Endothelial cell of umbilical vein (primary cell): Measurements from ENCODE around the gene FMN1. TPM values are rescaled to one million over a fixed set of nuclear protein-coding genes. Genes with fewer than 3 reads are reported as not detected.

ENCODE experiments used
- BruUV-seq: library from RNA; stranded (reverse); fragments of 400-500 nt; replicated peaks from 2 replicates; lab custom pipeline; 2021; lab: Mats Ljungman, UMichigan
- CTCF ChIA-PET: fragments of 300-600, 350-600 bp; sonication (Branson Sonifier 250); formaldehyde crosslinking; loops from one replicate; lab custom pipeline; 2021; ENCODE audit warnings: antibody characterized with exemption, inconsistent platforms; lab: Charles Lee
- POLR2A ChIA-PET: fragments of 300-600, 350-600 bp; sonication (Branson Sonifier 250); formaldehyde crosslinking; loops from one replicate; lab custom pipeline; 2021; ENCODE audit warnings: antibody characterized with exemption, inconsistent platforms; lab: Charles Lee
- DNase-seq: peaks from one replicate; pipeline ENCODE4 v3.0.0-alpha.2; 2011; ENCODE audit warnings: low read depth, low spot score
- FAIRE-seq: peaks from 2 replicates; lab custom pipeline; 2011; peaks lifted over from hg19 to GRCh38; lab: Jason Lieb, UNC
- H2AFZ ChIP-seq: 2 replicates; pipeline ENCODE4 v1.6.0; 2012; ENCODE audit warnings: low read depth, low read length, control low read depth, inconsistent platforms
- H3K27ac ChIP-seq: 2 replicates; pipeline ENCODE4 v1.5.1; 2011; ENCODE audit warnings: low read depth, mild to moderate bottlenecking, control low read depth, low read length, moderate library complexity; ENCODE audit not compliant: insufficient read depth
- H3K27me3 ChIP-seq, 2 experiments: 2 replicates each; pipeline versions ENCODE4 v1.6.0 to v1.6.1; 2011; ENCODE audit warnings: low read length in 2 of 2, mixed read lengths in 1 of 2; ENCODE audit not compliant: control insufficient read depth in 2 of 2, insufficient read depth in 2 of 2
- H3K36me3 ChIP-seq, 2 experiments: 2 replicates in 1 of 2; 3 replicates in 1 of 2; pipeline ENCODE4 v1.5.1; 2011; ENCODE audit warnings: low read length in 2 of 2, mild to moderate bottlenecking in 1 of 2, moderate library complexity in 1 of 2; ENCODE audit not compliant: control insufficient read depth in 2 of 2, insufficient read depth in 2 of 2; ENCODE audit errors: extremely low read depth in 1 of 2
- H3K4me1 ChIP-seq: 3 replicates; pipeline ENCODE4 v1.5.1; 2011; ENCODE audit warnings: mild to moderate bottlenecking, low read length; ENCODE audit not compliant: control insufficient read depth, insufficient read depth; ENCODE audit errors: extremely low read depth
- H3K4me2 ChIP-seq: 2 replicates; pipeline ENCODE4 v1.6.1; 2011; ENCODE audit warnings: low read length, control low read depth, mixed read lengths; ENCODE audit not compliant: insufficient read depth
- H3K4me3 ChIP-seq, 3 experiments: fragments of 200-600 bp in 1 of 3; sonication (generic), shearing (Covaris generic) in 1 of 3; replicated peaks in 1 of 3; 2 replicates each; pipeline ENCODE4 v1.5.1; 2011 to 2016; ENCODE audit warnings: control low read depth in 3 of 3, low read length in 3 of 3, mild to moderate bottlenecking in 2 of 3, inconsistent platforms in 1 of 3, low read depth in 1 of 3, moderate library complexity in 1 of 3; ENCODE audit not compliant: insufficient read depth in 1 of 3
- H3K79me2 ChIP-seq: 2 replicates; pipeline ENCODE4 v1.6.0; 2012; ENCODE audit warnings: low read length, inconsistent platforms; ENCODE audit not compliant: control insufficient read depth, insufficient read depth
- H3K9ac ChIP-seq: replicated peaks from 2 replicates; pipeline ENCODE3; 2011; ENCODE audit warnings: low read length, control low read depth; ENCODE audit not compliant: insufficient read depth; ENCODE audit errors: extremely low read depth
- H3K9me1 ChIP-seq: replicated peaks from 3 replicates; pipeline ENCODE4 v1.6.0; 2011; ENCODE audit warnings: mild to moderate bottlenecking, low read length; ENCODE audit not compliant: control insufficient read depth, insufficient read depth; ENCODE audit errors: extremely low read depth
- H3K9me3 ChIP-seq: replicated peaks from 2 replicates; pipeline ENCODE4 v1.5.1; 2012; ENCODE audit warnings: low read length, inconsistent platforms; ENCODE audit not compliant: control insufficient read depth, insufficient read depth
- H4K20me1 ChIP-seq: replicated peaks from 2 replicates; pipeline ENCODE3; 2011; ENCODE audit warnings: mild to moderate bottlenecking, low read length; ENCODE audit not compliant: control insufficient read depth, insufficient read depth; ENCODE audit errors: extremely low read depth
- CTCF ChIP-seq, 2 donors: IDR thresholded peaks; 1 replicate in 1 of 2; 2 replicates in 1 of 2; pipeline ENCODE4 v1.5.1; 2011; ENCODE audit warnings: low read length in 2 of 2, mild to moderate bottlenecking in 2 of 2, moderate library complexity in 2 of 2, control low read depth in 1 of 2, inconsistent platforms in 1 of 2, low read depth in 1 of 2; ENCODE audit not compliant: insufficient read depth in 1 of 2; ENCODE audit errors: extremely low read depth in 1 of 2
- EZH2 ChIP-seq: IDR thresholded peaks from 2 replicates; pipeline ENCODE4 v1.6.1; 2012; ENCODE audit warnings: borderline replicate concordance, low read depth, mild to moderate bottlenecking, moderate library complexity, low read length, inconsistent platforms; ENCODE audit not compliant: severe bottlenecking
- FOS ChIP-seq: IDR thresholded peaks from 2 replicates; pipeline ENCODE4 v1.6.1; 2011; ENCODE audit warnings: mild to moderate bottlenecking, low read length, moderate library complexity, borderline replicate concordance; ENCODE audit not compliant: insufficient read depth
- GATA2 ChIP-seq: IDR thresholded peaks from 2 replicates; pipeline ENCODE4 v1.7.0; 2011; ENCODE audit warnings: low read depth, mild to moderate bottlenecking, moderate library complexity, mixed read lengths, low read length; ENCODE audit not compliant: insufficient read length, insufficient read depth
- JUN ChIP-seq: IDR thresholded peaks from 2 replicates; pipeline ENCODE4 v1.6.1; 2011; ENCODE audit warnings: borderline replicate concordance, low read depth; ENCODE audit not compliant: insufficient read length, insufficient read depth
- MAX ChIP-seq: IDR thresholded peaks from 2 replicates; pipeline ENCODE4 v1.6.1; 2011; ENCODE audit not compliant: insufficient read depth, insufficient read length
- MYC ChIP-seq: IDR thresholded peaks from one replicate; pipeline ENCODE4 v1.6.1; 2011; ENCODE audit warnings: mild to moderate bottlenecking, low read depth, low read length
- POLR2A ChIP-seq: IDR thresholded peaks from 2 replicates; pipeline ENCODE4 v1.6.1; 2012; ENCODE audit warnings: low read depth, mild to moderate bottlenecking, control low read depth, low read length
- POLR2AphosphoS5 ChIP-seq: IDR thresholded peaks from 2 replicates; pipeline ENCODE4 v1.6.1; 2012; ENCODE audit warnings: low read depth, mild to moderate bottlenecking, control low read depth, low read length, moderate library complexity; ENCODE audit not compliant: insufficient read depth
- dilution Hi-C: fragments of 300-500 bp; cut with MboI; formaldehyde crosslinking; loops from one replicate; pipeline ENCODE4 v1.15.0; 2019; ENCODE audit warnings: low sequenced_read_pairs; ENCODE audit not compliant: extremely low pct_ligation_motif_present
- intact Hi-C: fragments of 100-400 bp; cut with micrococcal nuclease; formaldehyde crosslinking; loops from one replicate; pipeline ENCODE4 v1.10.0; 2022
- polyA plus RNA-seq, 4 experiments: library from polyadenylated mRNA; depleted of rRNA in 3 of 4; stranded (reverse) in 3 of 4; unstranded in 1 of 4; fragments of >200 nt; gene quantifications; 2 replicates each; pipeline versions ENCODE4 v1.2.1 to v1.2.3, GENCODE V29; 2011 to 2012; ENCODE audit warnings: missing spikeins in 1 of 4
- total RNA-seq: library from RNA; stranded (reverse); gene quantifications from 2 replicates; pipeline ENCODE4 v1.2.3, GENCODE V29; 2021

The FMN1 gene
- total and polyA plus RNA-seq, 2 donors (not counting 3 experiments of a cell fraction or from before 2014, with no cell fraction given), result 0.01 to 0.29 TPM

GRCh38 chr15:33116198-33116597 lies 78.3 kb downstream of the FMN1 start:
- intact Hi-C loops (no loop called here), dilution Hi-C loops (no loop called here)
- Histone ChIP-seq H3K9me3 (no peaks in the 10 kb centered on the region), H3K4me2 (no peak overlapping the region), H3K9ac (no peak overlapping the region), H3K27ac (no peak overlapping the region), H3K27me3 (no peaks in the 10 kb centered on the region), H3K79me2 (no peaks in the 10 kb centered on the region), H2AFZ (no peak overlapping the region), H3K4me3 (no peak overlapping the region), H4K20me1 (no peaks in the 10 kb centered on the region), H3K9me1 (no peaks in the 10 kb centered on the region), H3K4me1 (no peaks in the 10 kb centered on the region), H3K36me3 (no peaks in the 10 kb centered on the region)
- FAIRE-seq (no peak), DNase-seq (no peak)
- CTCF ChIA-PET, result no interaction called here
- BruUV-seq, result no TSS peak
- TF ChIP-seq EZH2 (no peak), JUN (no peak), GATA2 (no peak), POLR2A (no peak), FOS (no peak), MYC (no peak), POLR2AphosphoS5 (no peak), CTCF (IDR thresholded peaks at IDR 0.05; ENCODE audit: extremely low read depth in 1 of 2, insufficient read depth in 1 of 2, low read depth in 1 of 2, low read length in 2 of 2) (no peak), MAX (no peak)
- POLR2A ChIA-PET, result no interaction called here
